Esophagus muscularis mucosa (tissue), 4 donors: ENCODE results near the gene BCAS3. TPM values are rescaled to one million over a fixed set of nuclear protein-coding genes. Genes with fewer than 3 reads are reported as not detected.

Experiments
- DNase-seq: peaks from one replicate; pipeline ENCODE4 v3.0.0-alpha.2; 2017; ENCODE audit errors: extremely low spot score
- H3K27ac ChIP-seq, 4 donors: fragments of 200-600 bp; sonication (generic); replicated peaks in 1 of 4; 1 replicate in 3 of 4; 2 replicates in 1 of 4; pipeline ENCODE4 v1.5.1; 2016 to 2019; ENCODE audit warnings: mild to moderate bottlenecking in 1 of 4
- H3K27me3 ChIP-seq, 4 donors: fragments of 200-600 bp; sonication (generic); one replicate each; pipeline versions ENCODE4 v1.5.1 to v1.6.0; 2016 to 2019
- H3K36me3 ChIP-seq, 4 donors: fragments of 200-600 bp; sonication (generic); one replicate each; pipeline ENCODE4 v1.5.1; 2016 to 2019
- H3K4me1 ChIP-seq, 4 donors: fragments of 200-600 bp; sonication (generic); one replicate each; pipeline ENCODE4 v1.5.1; 2016 to 2019
- H3K4me3 ChIP-seq, 4 donors: fragments of 200-600 bp; sonication (generic); 1 replicate in 2 of 4; 2 replicates in 2 of 4; pipeline ENCODE4 v1.5.1; 2016 to 2019; ENCODE audit warnings: mild to moderate bottlenecking in 4 of 4, moderate library complexity in 1 of 4
- H3K9me3 ChIP-seq, 4 donors: fragments of 200-600 bp; sonication (generic); 1 replicate in 3 of 4; 2 replicates in 1 of 4; pipeline ENCODE4 v1.5.1; 2016 to 2019
- CTCF ChIP-seq, 3 experiments: fragments of 200-600 bp in 2 of 3; fragments of 450-650 bp in 1 of 3; sonication (generic) in 2 of 3; IDR thresholded peaks; one replicate each; pipeline ENCODE4 v1.5.1; 2017 to 2019; ENCODE audit warnings: antibody characterized with exemption in 3 of 3, mild to moderate bottlenecking in 2 of 3, moderate library complexity in 1 of 3
- EP300 ChIP-seq: sonication (generic); formaldehyde crosslinking; IDR thresholded peaks from one replicate; pipeline ENCODE4 v1.6.1; 2017; ENCODE audit warnings: antibody characterized with exemption
- POLR2A ChIP-seq: fragments of 450-650 bp; IDR thresholded peaks from one replicate; pipeline ENCODE4 v1.6.1; 2017; ENCODE audit warnings: antibody characterized with exemption, moderate library complexity, mild to moderate bottlenecking, low read depth
- POLR2AphosphoS5 ChIP-seq, 2 donors: sonication (generic); formaldehyde crosslinking; IDR thresholded peaks; one replicate each; pipeline ENCODE4 v1.6.1; 2017; ENCODE audit warnings: antibody characterized with exemption in 2 of 2
- WGBS: methylation state at CpG from one replicate; pipeline ENCODE4 v1.1.5; 2018; 5-methylcytosine and 5-hydroxymethylcytosine counted together
- intact Hi-C: fragments of 100-400 bp; cut with DNase I; formaldehyde crosslinking; loops from one replicate; pipeline ENCODE4 v1.15.1; 2023
- total RNA-seq, 4 donors: library from RNA; depleted of rRNA; stranded (reverse); fragments of >200 nt; gene quantifications; one replicate each; pipeline versions ENCODE4 v1.1.0 to v1.2.1, GENCODE V29; 2016

The BCAS3 gene
- total RNA-seq, 4 donors from 2014 or later: 17.4 to 25.7 (median 19.5) TPM

- no peaks in the 10 kb centered on the region for H3K4me1 ChIP-seq
- no peak overlapping the region for H3K27ac ChIP-seq
- H3K27me3 ChIP-seq: no peaks in the 10 kb centered on the region
- intact Hi-C loops: no loop called here
- H3K4me3 ChIP-seq: no peak overlapping the region
- WGBS: 94% methylated on average over 6 of the region's 6 CpGs
- H3K9me3 ChIP-seq: no peaks in the 10 kb centered on the region
- no peak for TF ChIP-seq CTCF (IDR thresholded peaks at IDR 0.05)
- no peak for TF ChIP-seq POLR2A
- TF ChIP-seq POLR2AphosphoS5 (IDR thresholded peaks at IDR 0.05): no peak
- TF ChIP-seq EP300: no peak
- no peak for DNase-seq
- no peaks in the 10 kb centered on the region for H3K36me3 ChIP-seq
Observed at GRCh38 chr17:61345061-61345460, 667.4 kb downstream of the BCAS3 start.

- H3K4me1 ChIP-seq: no peaks in the 10 kb centered on the region
- H3K36me3 ChIP-seq: no peaks in the 10 kb centered on the region
- H3K4me3 ChIP-seq: no peak overlapping the region
- TF ChIP-seq CTCF (IDR thresholded peaks at IDR 0.05) (no peak), POLR2A (no peak), POLR2AphosphoS5 (IDR thresholded peaks at IDR 0.05) (no peak), EP300 (no peak)
- no peak for DNase-seq
- H3K27ac ChIP-seq: no peak overlapping the region
- WGBS: 84% methylated on average over 7 of the region's 7 CpGs
- no peaks in the 10 kb centered on the region for H3K27me3 ChIP-seq
- intact Hi-C loops: no loop called here
- no peaks in the 10 kb centered on the region for H3K9me3 ChIP-seq
Observed at GRCh38 chr17:61345825-61346666, 668.4 kb downstream of the BCAS3 start.

GRCh38 chr17:61349350-61349749, 671.7 kb downstream of the BCAS3 start:
- 93% methylated on average over 3 of the region's 3 CpGs for WGBS
- no peak for DNase-seq
- H3K4me1 ChIP-seq: no peaks in the 10 kb centered on the region
- no peaks in the 10 kb centered on the region for H3K36me3 ChIP-seq
- intact Hi-C loops: no loop called here
- no peaks in the 10 kb centered on the region for H3K9me3 ChIP-seq
- H3K27ac ChIP-seq: no peak overlapping the region
- no peaks in the 10 kb centered on the region for H3K27me3 ChIP-seq
- TF ChIP-seq POLR2AphosphoS5 (IDR thresholded peaks at IDR 0.05) (no peak), POLR2A (no peak), CTCF (IDR thresholded peaks at IDR 0.05) (peak in 1 of 3 experiments; percentile 19), EP300 (no peak)
- no peak overlapping the region for H3K4me3 ChIP-seq

- TF ChIP-seq EP300: no peak
- no peak for TF ChIP-seq POLR2A
- no peak for TF ChIP-seq POLR2AphosphoS5 (IDR thresholded peaks at IDR 0.05)
- no peak for TF ChIP-seq CTCF (IDR thresholded peaks at IDR 0.05)
- no peaks in the 10 kb centered on the region for H3K27me3 ChIP-seq
- intact Hi-C loops: no loop called here
- H3K36me3 ChIP-seq: no peaks in the 10 kb centered on the region
- no peak overlapping the region for H3K27ac ChIP-seq
- H3K9me3 ChIP-seq: no peaks in the 10 kb centered on the region
- H3K4me3 ChIP-seq: no peak overlapping the region
- H3K4me1 ChIP-seq: no peaks in the 10 kb centered on the region
- no peak for DNase-seq
- WGBS: 90% methylated on average over 5 of the region's 5 CpGs
Observed at GRCh38 chr17:61351745-61352407, 674.2 kb downstream of the BCAS3 start.
